ENCODE results near the gene LRRC28. TPM values are rescaled to one million over a fixed set of nuclear protein-coding genes. Genes with fewer than 3 reads are reported as not detected.
A peak's percentile ranks its signal among the peaks of the same experiment; 100 is the strongest.

The LRRC28 gene
- total and polyA plus RNA-seq, 12 donors, result 3.0 to 31.9 (median 22.5) TPM

DNA sequence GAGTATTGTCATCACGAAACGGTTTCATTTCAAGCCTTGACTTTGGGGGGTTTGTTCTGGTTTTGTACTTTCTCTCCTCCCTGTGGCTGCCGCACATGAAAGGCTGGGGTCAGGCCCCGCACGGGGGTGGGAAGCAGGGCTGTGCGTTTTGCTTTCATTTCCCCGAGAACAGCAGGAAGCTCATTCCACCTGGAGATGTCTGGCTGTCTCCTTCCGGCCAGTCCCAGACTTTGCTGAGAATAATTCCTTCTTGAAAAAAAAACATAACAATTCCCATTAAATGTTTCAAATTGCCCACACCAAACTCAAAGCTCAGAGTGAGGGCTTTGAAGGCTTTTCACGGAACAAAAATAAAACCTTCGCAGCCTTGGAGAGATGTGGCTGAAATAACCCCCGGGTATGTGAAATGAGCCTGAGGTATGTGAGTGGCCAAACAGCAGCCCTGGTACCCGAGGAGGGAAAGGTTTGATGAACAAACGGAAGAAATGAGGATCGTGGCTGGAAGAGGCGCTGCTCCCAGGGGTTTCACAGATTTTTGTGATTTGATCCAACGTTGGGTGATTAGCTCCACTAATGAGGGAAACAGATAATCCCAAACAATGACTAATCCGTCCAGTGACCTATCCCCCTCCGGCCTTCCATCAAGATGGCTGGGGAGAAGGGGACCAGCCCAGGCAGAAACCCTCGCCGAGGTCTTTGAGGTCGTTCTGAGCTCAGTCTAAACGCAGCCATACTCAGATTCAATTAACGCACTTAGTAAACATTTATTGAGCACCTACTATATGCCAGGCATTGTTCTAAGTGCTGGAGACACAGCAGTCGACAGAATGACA lies 187.6 kb downstream of the LRRC28 start:
- Histone ChIP-seq H3K4me1 (peaks cover 37 to 92% (median 76%) of the 10 kb centered on the region in 9 donors), H3K36me3 (no peaks in the 10 kb centered on the region), H3K4me3 (no peak overlapping the region), H3K27ac (peak overlapping the region; percentile 55 to 84 (median 70)), H3K9me3 (no peaks in the 10 kb centered on the region), H3K27me3 (no peaks in the 10 kb centered on the region)
- 64 to 76% methylated on average over 24 of the region's 24 CpGs for WGBS, 2 donors
- intact Hi-C loops (cut with DNase I), result loop anchor here in 2 of 10 donors (10.0 kb wide), 1 partner anchor 126 kb away; the partner anchor contains the start of gene MEF2A (in 2 of the 2)
- ATAC-seq, result peak in 3 of 8 donors; percentile 24 to 31 (median 29)
- peak in 1 of 2 donors; percentile 25 for DNase-seq
- TF ChIP-seq CTCF (IDR thresholded peaks at IDR 0.05), result no peak

GRCh38 chr15:99439524-99439835 lies 188.2 kb downstream of the LRRC28 start:
- H3K27me3 ChIP-seq, result no peaks in the 10 kb centered on the region
- no peak for TF ChIP-seq CTCF (IDR thresholded peaks at IDR 0.05)
- peaks cover 38 to 91% (median 74%) of the 10 kb centered on the region in 9 donors for H3K4me1 ChIP-seq
- DNase-seq (no peak), ATAC-seq (no peak)
- H3K4me3 ChIP-seq, result no peak overlapping the region
- H3K27ac ChIP-seq, result peak overlapping the region in 6 of 10 donors; percentile 68 to 84 (median 74)
- H3K9me3 ChIP-seq, result no peaks in the 10 kb centered on the region
- intact Hi-C loops (cut with DNase I), result loop anchor here in 2 of 10 donors (10.0 kb wide), 1 partner anchor 125 kb away; the partner anchor contains the start of gene MEF2A (in 2 of the 2)
- WGBS, 2 donors, result 97% methylated on average over 9 of the region's 9 CpGs
- H3K36me3 ChIP-seq, result no peaks in the 10 kb centered on the region

- Histone ChIP-seq H3K27ac (no peak overlapping the region), H3K9me3 (no peaks in the 10 kb centered on the region), H3K4me3 (no peak overlapping the region), H3K27me3 (no peaks in the 10 kb centered on the region), H3K36me3 (no peaks in the 10 kb centered on the region), H3K4me1 (peaks cover 44 to 86% (median 71%) of the 10 kb centered on the region in 9 donors)
- no peak for DNase-seq
- no peak for TF ChIP-seq CTCF (IDR thresholded peaks at IDR 0.05)
- WGBS, 2 donors, result 85 to 94% methylated on average over 9 of the region's 9 CpGs
- ATAC-seq, result no peak
- intact Hi-C loops (cut with DNase I), result loop anchor here in 1 of 10 donors (5.0 kb wide), 1 partner anchor 262 kb away; no protein-coding TSS in a partner anchor
These were observed 188.7 kb downstream of the LRRC28 start for GRCh38 chr15:99440029-99440428.

Other genes starting within 250 kb of the LRRC28 start
- 1 to 10 TPM in 7 of 10 donors, under 1 TPM in 3; 0.52 to 5.6 (median 1.3) TPM for gene PGPEP1L, start 243.7 kb upstream of the LRRC28 start, total RNA-seq
- 1 to 10 TPM in 1 of 2 donors, under 1 TPM in 1; 0.22 to 4.2 TPM for gene PGPEP1L, start 243.7 kb upstream of the LRRC28 start, polyA plus RNA-seq
- gene SYNM, start 146.4 kb upstream of the LRRC28 start, total RNA-seq, result 100 to 1,000 TPM; 256 to 456 (median 357) TPM
- gene SYNM, start 146.4 kb upstream of the LRRC28 start, polyA plus RNA-seq, result 100 to 1,000 TPM in 1 of 2 donors, 10 to 100 TPM in 1; 59.4 to 103 TPM
- 10 to 100 TPM in 7 of 10 donors, 1 to 10 TPM in 3; 7.3 to 16.9 (median 11.8) TPM for gene TTC23, start 1.9 kb upstream of the LRRC28 start, total RNA-seq
- gene TTC23, start 1.9 kb upstream of the LRRC28 start, polyA plus RNA-seq, result 1 to 10 TPM; 6.0 to 8.1 TPM